ENCODE measurements around the gene PPP4R3A.

- TF ChIP-seq SALL2 (tag by site-specific recombination; IDR thresholded peaks at IDR 0.05; ENCODE audit: borderline replicate concordance) (no peak), ZNF121 (tag by site-specific recombination; IDR thresholded peaks at IDR 0.05) (no peak), ZNF140 (tag by site-specific recombination; IDR thresholded peaks at IDR 0.05) (no peak), CTCF (tag by site-specific recombination; IDR thresholded peaks at IDR 0.05) (no peak), ZNF362 (tag by site-specific recombination; IDR thresholded peaks at IDR 0.05) (no peak), AEBP2 (tag by site-specific recombination; IDR thresholded peaks at IDR 0.05; ENCODE audit: borderline replicate concordance) (no peak), HOXD13 (CRISPR knock-in tag; IDR thresholded peaks at IDR 0.05; ENCODE audit: borderline replicate concordance) (no peak), ZNF114 (tag by site-specific recombination; IDR thresholded peaks at IDR 0.05) (no peak), ZFP3 (tag by site-specific recombination; IDR thresholded peaks at IDR 0.05; ENCODE audit: low read depth) (no peak), ZNF211 (tag by site-specific recombination; IDR thresholded peaks at IDR 0.05; ENCODE audit: low read depth) (no peak)
- TF ChIP-seq, protein P1, sequence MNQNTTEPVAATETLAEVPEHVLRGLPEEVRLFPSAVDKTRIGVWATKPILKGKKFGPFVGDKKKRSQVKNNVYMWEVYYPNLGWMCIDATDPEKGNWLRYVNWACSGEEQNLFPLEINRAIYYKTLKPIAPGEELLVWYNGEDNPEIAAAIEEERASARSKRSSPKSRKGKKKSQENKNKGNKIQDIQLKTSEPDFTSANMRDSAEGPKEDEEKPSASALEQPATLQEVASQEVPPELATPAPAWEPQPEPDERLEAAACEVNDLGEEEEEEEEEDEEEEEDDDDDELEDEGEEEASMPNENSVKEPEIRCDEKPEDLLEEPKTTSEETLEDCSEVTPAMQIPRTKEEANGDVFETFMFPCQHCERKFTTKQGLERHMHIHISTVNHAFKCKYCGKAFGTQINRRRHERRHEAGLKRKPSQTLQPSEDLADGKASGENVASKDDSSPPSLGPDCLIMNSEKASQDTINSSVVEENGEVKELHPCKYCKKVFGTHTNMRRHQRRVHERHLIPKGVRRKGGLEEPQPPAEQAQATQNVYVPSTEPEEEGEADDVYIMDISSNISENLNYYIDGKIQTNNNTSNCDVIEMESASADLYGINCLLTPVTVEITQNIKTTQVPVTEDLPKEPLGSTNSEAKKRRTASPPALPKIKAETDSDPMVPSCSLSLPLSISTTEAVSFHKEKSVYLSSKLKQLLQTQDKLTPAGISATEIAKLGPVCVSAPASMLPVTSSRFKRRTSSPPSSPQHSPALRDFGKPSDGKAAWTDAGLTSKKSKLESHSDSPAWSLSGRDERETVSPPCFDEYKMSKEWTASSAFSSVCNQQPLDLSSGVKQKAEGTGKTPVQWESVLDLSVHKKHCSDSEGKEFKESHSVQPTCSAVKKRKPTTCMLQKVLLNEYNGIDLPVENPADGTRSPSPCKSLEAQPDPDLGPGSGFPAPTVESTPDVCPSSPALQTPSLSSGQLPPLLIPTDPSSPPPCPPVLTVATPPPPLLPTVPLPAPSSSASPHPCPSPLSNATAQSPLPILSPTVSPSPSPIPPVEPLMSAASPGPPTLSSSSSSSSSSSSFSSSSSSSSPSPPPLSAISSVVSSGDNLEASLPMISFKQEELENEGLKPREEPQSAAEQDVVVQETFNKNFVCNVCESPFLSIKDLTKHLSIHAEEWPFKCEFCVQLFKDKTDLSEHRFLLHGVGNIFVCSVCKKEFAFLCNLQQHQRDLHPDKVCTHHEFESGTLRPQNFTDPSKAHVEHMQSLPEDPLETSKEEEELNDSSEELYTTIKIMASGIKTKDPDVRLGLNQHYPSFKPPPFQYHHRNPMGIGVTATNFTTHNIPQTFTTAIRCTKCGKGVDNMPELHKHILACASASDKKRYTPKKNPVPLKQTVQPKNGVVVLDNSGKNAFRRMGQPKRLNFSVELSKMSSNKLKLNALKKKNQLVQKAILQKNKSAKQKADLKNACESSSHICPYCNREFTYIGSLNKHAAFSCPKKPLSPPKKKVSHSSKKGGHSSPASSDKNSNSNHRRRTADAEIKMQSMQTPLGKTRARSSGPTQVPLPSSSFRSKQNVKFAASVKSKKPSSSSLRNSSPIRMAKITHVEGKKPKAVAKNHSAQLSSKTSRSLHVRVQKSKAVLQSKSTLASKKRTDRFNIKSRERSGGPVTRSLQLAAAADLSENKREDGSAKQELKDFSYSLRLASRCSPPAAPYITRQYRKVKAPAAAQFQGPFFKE (tag by site-specific recombination; IDR thresholded peaks at IDR 0.05; ENCODE audit: borderline replicate concordance), result no peak
Observed at GRCh38 chr14:91482263-91483013, 27.7 kb downstream of the PPP4R3A start.
